Measurements from ENCODE around the gene CENPU. TPM values are rescaled to one million over a fixed set of nuclear protein-coding genes. Genes with fewer than 3 reads are reported as not detected.

Gene CENPU
- polyA plus RNA-seq, 1 experiment: 8.0 TPM

GRCh38 chr4:184775854-184776555 is 42.1 kb upstream of the CENPU start:
- ChIA-PET CTCF (interaction anchor here (1.1 kb wide), 1 partner anchor 30 kb away, joined by 3 read pairs; no protein-coding TSS in a partner anchor), POLR2A (no interaction called here)
- H3K4me3 ChIP-seq (ENCODE audit: low read depth, low read length): no peak overlapping the region
- no peaks in the 10 kb centered on the region for H3K9me3 ChIP-seq (ENCODE audit: control insufficient read depth, insufficient read depth, low read length)
- DNase-seq (ENCODE audit: low read depth, low spot score): no peak
- no peaks in the 10 kb centered on the region for H3K27me3 ChIP-seq (ENCODE audit: control insufficient read depth, insufficient read depth, low read length)
- no peak for TF ChIP-seq CTCF (IDR thresholded peaks at IDR 0.05; ENCODE audit: low read depth, low read length)
- H3K27ac ChIP-seq (ENCODE audit: low read depth, low read length): no peak overlapping the region

- ChIA-PET CTCF (no interaction called here), POLR2A (no interaction called here)
- Histone ChIP-seq H3K4me3 (ENCODE audit: low read depth, low read length) (no peak overlapping the region), H3K27ac (ENCODE audit: low read depth, low read length) (no peak overlapping the region), H3K9me3 (ENCODE audit: control insufficient read depth, insufficient read depth, low read length) (no peaks in the 10 kb centered on the region), H3K27me3 (ENCODE audit: control insufficient read depth, insufficient read depth, low read length) (no peaks in the 10 kb centered on the region)
- no peak for TF ChIP-seq CTCF (IDR thresholded peaks at IDR 0.05; ENCODE audit: low read depth, low read length)
- DNase-seq (ENCODE audit: low read depth, low spot score): no peak
Measured at GRCh38 chr4:184774152-184774551, 40.3 kb upstream of the CENPU start.

GRCh38 chr4:184771416-184771815 is 37.5 kb upstream of the CENPU start:
- no peak for DNase-seq (ENCODE audit: low read depth, low spot score)
- Histone ChIP-seq H3K9me3 (ENCODE audit: control insufficient read depth, insufficient read depth, low read length) (no peaks in the 10 kb centered on the region), H3K4me3 (ENCODE audit: low read depth, low read length) (no peak overlapping the region), H3K27me3 (ENCODE audit: control insufficient read depth, insufficient read depth, low read length) (no peaks in the 10 kb centered on the region), H3K27ac (ENCODE audit: low read depth, low read length) (no peak overlapping the region)
- ChIA-PET CTCF (no interaction called here), POLR2A (no interaction called here)
- TF ChIP-seq CTCF (IDR thresholded peaks at IDR 0.05; ENCODE audit: low read depth, low read length): no peak

GRCh38 chr4:184769141-184769765 is 35.4 kb upstream of the CENPU start:
- H3K27ac ChIP-seq (ENCODE audit: low read depth, low read length): no peak overlapping the region
- no peaks in the 10 kb centered on the region for H3K27me3 ChIP-seq (ENCODE audit: control insufficient read depth, insufficient read depth, low read length)
- no peak overlapping the region for H3K4me3 ChIP-seq (ENCODE audit: low read depth, low read length)
- no peaks in the 10 kb centered on the region for H3K9me3 ChIP-seq (ENCODE audit: control insufficient read depth, insufficient read depth, low read length)
- TF ChIP-seq CTCF (IDR thresholded peaks at IDR 0.05; ENCODE audit: low read depth, low read length): no peak
- DNase-seq (ENCODE audit: low read depth, low spot score): no peak
- ChIA-PET CTCF (no interaction called here), POLR2A (no interaction called here)

- no peak for TF ChIP-seq CTCF (IDR thresholded peaks at IDR 0.05; ENCODE audit: low read depth, low read length)
- Histone ChIP-seq H3K9me3 (ENCODE audit: control insufficient read depth, insufficient read depth, low read length) (no peaks in the 10 kb centered on the region), H3K27ac (ENCODE audit: low read depth, low read length) (no peak overlapping the region), H3K27me3 (ENCODE audit: control insufficient read depth, insufficient read depth, low read length) (no peaks in the 10 kb centered on the region), H3K4me3 (ENCODE audit: low read depth, low read length) (no peak overlapping the region)
- no peak for DNase-seq (ENCODE audit: low read depth, low spot score)
- ChIA-PET POLR2A (no interaction called here), CTCF (interaction anchor here (1.4 kb wide), 1 partner anchor 23 kb away, joined by 4 read pairs; no protein-coding TSS in a partner anchor)
Measured at GRCh38 chr4:184768296-184768695, 34.4 kb upstream of the CENPU start.

Data from AG04450 (cell line).